ENCODE measurements around the gene SLC36A4. TPM values are rescaled to one million over a fixed set of nuclear protein-coding genes. Genes with fewer than 3 reads are reported as not detected.
A peak's percentile ranks its signal among the peaks of the same experiment; 100 is the strongest.

Gene SLC36A4
- total and polyA plus RNA-seq, 2 donors (not counting 1 experiment from before 2014, with no cell fraction given) = 7.3 to 22.7 TPM

GRCh38 chr11:93099806-93100205 lies 98.0 kb downstream of the SLC36A4 start:
- H3K4me1 ChIP-seq (ENCODE audit: control insufficient read depth, extremely low read depth, insufficient read depth, low read length) = peaks cover 10% of the 10 kb centered on the region
- no peak overlapping the region for H3K9ac ChIP-seq (ENCODE audit: insufficient read depth, low read length)
- H3K27ac ChIP-seq (ENCODE audit: insufficient read depth, low read length) = no peak overlapping the region
- no peaks in the 10 kb centered on the region for H3K9me3 ChIP-seq (ENCODE audit: control insufficient read depth, insufficient read depth, low read depth, low read length)
- no peak overlapping the region for H2AFZ ChIP-seq (ENCODE audit: low read length)
- no peaks in the 10 kb centered on the region for H3K27me3 ChIP-seq (ENCODE audit: control insufficient read depth, insufficient read depth, low read length)
- H3K4me2 ChIP-seq (ENCODE audit: extremely low read depth, insufficient read depth, low read length) = no peak overlapping the region
- TF ChIP-seq EZH2 (IDR thresholded peaks at IDR 0.05; ENCODE audit: low read length, missing control alignments) (no peak), CTCF (conservative IDR thresholded peaks at IDR 0.05 in 1 of 2, IDR thresholded peaks at IDR 0.05 in 1 of 2; ENCODE audit: low read depth in 1 of 2, low read length in 2 of 2) (no peak)
- H3K36me3 ChIP-seq (ENCODE audit: control insufficient read depth, insufficient read depth, low read length) = no peaks in the 10 kb centered on the region
- H4K20me1 ChIP-seq (ENCODE audit: control insufficient read depth, extremely low read depth, insufficient read depth, low read length) = no peaks in the 10 kb centered on the region
- H3K79me2 ChIP-seq (ENCODE audit: control insufficient read depth, insufficient read depth, low read length) = no peaks in the 10 kb centered on the region
- no peak overlapping the region for H3K4me3 ChIP-seq (replicated peaks in 1 of 4; ENCODE audit: control extremely low read depth in 1 of 4, insufficient read depth in 1 of 4, low read depth in 3 of 4, low read length in 4 of 4)
- peak in 1 of 2 donors; percentile 78 for DNase-seq (ENCODE audit: low read depth in 2 of 2)

Other genes with a start within 250 kb of the SLC36A4 start
- gene MTNR1B, start 228.3 kb downstream of the SLC36A4 start, total RNA-seq = not detected in 2 replicates
- gene MTNR1B, start 228.3 kb downstream of the SLC36A4 start, polyA plus RNA-seq = 0.26 TPM in 1 of 2 replicates, not detected in the other
- gene DEUP1, start 132.8 kb upstream of the SLC36A4 start, total RNA-seq = under 0.01 TPM in 1 of 2 replicates, not detected in the other
- gene DEUP1, start 132.8 kb upstream of the SLC36A4 start, polyA plus RNA-seq = not detected in 2 replicates

Measured in fibroblast of lung (primary cell).